Activated CD8-positive, alpha-beta memory T cell treated with anti-CD3 and anti-CD28 coated beads for 4 hours (primary cell): Measurements from ENCODE around the gene MTX1.

Source experiments
- DNase-seq, 2 donors: peaks; one replicate each; pipeline ENCODE4 v3.0.0-alpha.2; 2020; ENCODE audit warnings: low read depth in 2 of 2

Gene MTX1

DNA sequence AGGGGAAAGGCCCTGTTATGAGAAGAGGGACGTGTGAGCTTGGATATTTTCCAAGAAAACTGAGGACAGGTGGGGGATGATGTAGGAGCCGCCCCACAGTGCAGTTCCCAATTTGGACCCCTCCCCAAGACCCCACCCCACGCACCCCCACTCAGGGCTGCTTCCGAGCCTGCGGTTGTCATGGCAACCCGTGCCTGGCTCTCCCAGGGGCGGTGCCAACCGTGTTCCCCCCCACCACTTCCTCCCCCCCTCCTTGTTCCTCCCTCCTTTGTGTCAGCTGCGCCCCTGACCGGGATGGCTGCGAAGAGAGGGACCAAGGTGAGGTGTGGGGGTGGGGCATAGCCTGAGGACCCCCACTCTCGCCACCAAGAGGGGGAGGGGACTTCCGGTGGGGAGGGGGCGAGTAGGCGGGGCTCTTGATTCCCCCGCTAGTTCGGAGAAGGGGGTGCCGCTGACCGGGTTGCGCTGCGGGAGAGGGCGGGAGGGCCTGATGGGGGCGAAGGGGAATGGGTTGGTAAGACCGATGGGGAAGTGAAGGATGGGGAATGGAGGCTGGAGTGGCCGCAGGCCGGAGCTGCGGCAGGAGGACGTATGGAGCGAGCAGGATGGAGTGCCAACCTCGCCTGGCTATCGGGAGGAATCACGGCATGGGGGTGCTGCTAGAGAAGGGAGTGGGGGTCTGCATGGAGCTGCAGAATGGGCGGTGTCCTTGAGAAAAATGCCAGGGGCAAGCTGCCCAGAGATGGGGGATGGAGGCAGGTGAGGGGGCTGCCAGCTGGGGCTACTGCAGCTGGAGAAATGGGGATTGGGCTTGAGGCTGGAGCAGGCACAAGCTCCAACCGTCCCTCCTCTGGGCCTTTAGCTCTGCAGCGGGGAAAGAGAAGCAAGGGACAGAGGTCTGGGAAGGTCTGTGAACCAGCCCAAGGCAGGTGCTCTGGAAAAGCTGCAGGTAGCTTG is 33.9 kb upstream of the MTX1 start:
- DNase-seq, result peak in 1 of 2 donors; percentile 13

DNA sequence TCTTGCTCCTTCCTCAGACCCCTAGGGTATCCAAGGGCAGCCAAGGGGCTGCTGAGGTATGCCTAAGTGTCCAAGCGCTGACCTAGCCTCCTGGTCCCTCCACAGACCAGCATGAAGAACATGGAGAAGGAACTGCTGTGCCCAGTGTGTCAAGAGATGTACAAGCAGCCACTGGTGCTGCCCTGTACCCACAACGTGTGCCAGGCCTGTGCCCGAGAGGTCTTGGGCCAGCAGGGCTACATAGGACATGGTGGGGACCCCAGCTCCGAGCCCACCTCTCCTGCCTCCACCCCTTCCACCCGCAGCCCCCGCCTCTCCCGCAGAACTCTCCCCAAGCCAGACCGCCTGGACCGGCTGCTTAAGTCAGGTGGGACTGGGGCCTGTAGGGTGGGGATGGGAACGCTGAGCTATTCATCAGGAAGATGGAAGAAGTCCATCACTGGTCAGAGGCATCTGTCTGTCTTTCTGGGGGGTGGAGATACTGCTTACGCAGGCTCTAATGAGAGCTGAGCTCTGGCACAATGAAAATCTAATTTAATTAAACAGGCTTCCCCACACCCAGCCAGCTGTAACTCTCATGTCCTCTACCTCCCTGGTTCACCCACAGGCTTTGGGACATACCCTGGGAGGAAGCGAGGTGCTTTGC is 33.1 kb upstream of the MTX1 start:
- no peak for DNase-seq

DNA sequence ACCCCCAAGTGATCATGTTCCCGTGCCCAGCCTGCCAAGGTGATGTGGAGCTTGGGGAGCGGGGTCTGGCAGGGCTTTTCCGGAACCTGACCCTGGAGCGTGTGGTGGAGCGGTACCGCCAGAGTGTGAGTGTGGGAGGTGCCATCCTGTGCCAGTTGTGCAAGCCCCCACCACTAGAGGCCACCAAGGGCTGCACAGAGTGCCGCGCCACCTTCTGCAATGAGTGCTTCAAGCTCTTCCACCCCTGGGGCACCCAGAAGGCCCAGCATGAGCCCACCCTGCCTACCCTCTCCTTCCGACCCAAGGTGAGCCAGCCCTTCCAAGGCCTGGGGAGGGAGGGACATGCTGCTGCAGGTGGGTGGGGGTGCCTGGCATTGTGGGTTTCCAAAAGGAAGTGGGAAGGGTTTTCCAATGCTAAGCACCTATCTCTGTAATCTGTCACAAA is 32.5 kb upstream of the MTX1 start:
- DNase-seq, result no peak

DNA sequence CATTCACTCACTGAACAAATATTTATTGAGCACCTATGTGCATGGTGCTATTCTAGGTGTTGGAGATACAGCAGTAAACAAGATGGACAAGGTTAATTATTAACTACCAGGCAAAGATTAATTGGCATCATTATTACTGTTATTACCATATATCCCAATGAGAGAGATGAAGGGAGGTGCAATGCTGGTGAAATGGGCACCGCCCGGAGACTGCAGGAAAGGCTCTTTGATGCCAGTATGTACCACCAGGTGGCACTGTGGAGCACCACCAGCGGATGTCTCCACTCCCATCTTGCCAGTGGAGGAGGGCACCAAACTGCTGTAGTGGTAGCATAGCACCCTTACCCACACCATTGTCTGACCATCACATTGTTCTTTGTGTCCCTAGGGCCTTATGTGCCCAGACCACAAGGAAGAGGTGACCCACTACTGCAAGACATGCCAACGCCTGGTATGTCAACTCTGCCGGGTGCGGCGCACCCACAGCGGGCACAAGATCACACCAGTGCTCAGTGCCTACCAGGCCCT is 31.9 kb upstream of the MTX1 start:
- DNase-seq, result peak; percentile 63 to 76

DNA sequence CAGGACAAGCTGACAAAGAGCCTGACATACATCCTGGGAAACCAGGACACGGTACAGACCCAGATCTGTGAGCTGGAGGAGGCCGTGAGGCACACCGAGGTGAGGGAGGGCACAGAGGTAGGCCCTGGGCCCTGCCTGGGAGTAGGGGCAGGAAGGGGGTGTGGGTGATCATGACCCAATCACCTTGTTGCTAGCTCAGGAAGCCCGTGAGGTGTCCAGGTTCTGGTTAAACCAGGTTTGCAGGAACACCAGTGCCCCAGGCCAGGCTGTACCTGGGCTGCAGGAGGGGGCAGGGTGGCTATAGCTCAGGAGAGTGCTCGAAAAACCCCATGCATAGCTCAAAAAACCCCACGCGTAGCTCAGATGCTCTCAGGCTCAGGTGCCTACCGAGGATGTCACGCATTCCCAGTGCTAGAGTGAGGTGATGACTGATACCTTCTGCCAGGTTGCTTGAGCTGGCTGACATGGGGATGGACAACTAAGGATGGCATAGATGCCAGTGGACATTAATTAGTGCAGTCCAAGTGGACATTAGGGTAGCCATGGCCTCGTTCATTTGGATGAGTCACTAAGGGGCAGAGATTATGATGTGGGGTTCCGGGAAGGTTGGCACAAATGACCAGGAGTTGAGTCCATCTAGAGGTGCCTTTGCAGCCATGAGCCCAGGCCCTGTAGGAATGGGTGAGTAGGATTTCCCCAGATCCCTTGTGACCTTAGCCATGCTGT is 31.1 kb upstream of the MTX1 start:
- no peak for DNase-seq

DNA sequence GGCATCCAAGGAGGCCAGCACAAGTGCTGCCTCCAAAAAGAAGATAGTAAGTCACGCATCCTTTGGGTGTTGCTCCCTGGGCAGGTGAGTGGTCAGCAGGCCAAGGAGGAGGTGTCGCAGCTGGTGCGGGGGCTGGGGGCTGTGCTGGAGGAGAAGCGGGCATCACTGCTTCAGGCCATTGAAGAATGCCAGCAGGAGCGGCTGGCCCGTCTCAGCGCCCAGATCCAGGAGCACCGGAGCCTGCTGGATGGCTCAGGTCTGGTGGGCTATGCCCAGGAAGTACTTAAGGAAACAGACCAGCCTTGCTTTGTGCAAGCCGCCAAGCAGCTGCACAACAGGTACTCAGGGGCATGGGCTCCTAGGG is 30.6 kb upstream of the MTX1 start:
- DNase-seq, result no peak

DNA sequence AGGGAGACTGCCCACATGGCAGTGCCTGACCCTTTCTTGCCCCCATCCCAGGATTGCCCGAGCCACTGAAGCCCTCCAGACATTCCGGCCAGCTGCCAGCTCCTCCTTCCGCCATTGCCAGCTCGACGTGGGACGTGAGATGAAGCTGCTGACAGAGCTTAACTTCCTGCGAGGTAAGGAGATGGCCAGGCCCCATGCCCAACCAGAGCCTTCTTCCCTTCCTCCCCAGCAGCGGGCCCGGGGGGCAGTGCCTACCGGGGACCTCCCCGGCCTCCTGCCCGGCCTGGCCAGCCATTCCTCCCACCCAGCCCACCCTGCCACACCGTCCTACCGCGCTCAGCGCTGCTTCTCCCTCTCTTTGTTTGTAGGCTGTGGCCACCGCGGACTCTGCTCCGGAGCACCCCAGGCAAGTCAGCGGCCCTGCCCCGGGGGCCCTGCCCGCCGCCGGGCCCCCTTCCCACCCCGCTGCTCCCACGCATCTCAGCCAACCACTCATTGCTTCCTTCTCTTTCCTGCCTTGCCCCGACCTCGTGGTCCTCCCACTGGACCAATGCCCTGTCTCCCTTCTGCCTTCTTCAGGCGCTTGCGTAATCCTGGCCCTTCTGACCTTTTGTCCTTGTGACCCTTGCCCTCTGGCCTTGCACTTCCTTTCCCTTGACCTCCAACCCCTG is 29.9 kb upstream of the MTX1 start:
- DNase-seq, result no peak

DNA sequence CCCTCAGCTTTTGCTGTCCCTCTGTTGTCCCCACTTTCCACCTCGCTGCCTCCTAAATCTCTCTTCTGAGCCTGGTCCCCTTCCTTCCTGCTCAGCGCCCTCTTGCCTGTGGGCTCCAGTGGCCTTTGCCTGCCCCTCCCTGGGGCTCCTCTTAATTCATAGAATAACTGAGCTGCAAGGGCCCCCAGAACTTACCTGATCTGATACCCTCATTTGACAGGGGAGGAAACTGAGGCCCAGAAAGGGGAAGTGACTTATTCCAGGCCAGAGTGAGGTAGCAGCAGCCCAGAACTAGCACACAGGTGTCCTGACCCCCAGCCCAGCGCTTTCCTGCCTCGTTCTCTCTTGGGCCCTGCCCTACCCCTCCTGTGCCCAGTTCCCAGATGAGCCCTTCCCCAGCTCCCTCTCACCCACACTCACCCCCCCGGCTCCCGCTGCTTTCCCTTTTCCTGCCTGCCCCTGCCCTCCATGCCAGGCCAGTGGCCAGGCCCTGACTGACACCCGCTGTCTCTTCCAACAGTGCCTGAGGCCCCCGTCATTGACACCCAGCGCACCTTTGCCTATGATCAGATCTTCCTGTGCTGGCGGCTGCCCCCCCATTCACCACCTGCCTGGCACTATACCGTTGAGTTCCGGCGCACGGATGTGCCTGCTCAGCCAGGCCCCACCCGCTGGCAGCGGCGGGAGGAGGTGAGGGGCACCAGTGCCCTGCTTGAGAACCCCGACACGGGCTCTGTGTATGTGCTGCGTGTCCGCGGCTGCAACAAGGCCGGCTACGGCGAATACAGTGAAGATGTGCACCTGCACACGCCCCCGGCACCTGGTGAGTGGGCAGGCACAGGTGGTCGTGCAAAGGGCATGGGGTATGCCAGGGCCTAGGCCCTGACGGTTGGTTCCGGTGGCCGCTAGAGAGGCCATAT is 29.1 kb upstream of the MTX1 start:
- DNase-seq, result no peak

DNA sequence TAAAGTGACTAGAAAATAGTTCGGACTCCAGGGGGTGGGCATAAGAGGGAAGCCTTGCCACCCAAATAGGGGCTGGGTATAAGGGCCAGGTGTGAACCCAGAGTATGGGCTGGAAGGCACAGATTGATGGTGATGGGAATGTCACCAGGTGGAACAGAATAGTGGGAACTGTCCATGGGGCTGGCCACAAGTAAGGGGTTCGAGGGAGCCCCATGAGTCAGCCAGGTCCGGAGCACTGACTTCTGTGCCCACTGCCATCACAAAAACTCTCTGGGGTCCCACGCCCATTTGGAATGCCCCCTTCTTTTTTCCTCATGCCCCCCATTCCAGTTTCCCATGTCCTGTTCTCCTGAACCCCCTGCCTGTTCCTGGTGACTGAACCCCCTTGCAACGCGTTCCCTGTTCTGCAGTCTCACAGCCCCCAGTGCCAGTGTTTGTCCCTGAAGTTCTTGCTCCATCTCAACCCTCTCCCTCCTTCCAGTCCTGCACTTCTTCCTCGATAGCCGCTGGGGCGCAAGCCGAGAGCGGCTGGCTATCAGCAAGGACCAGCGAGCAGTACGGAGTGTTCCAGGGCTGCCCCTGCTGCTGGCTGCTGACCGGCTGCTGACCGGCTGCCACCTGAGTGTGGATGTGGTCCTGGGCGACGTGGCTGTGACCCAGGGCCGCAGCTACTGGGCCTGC is 27.0 kb upstream of the MTX1 start:
- DNase-seq, result no peak

DNA sequence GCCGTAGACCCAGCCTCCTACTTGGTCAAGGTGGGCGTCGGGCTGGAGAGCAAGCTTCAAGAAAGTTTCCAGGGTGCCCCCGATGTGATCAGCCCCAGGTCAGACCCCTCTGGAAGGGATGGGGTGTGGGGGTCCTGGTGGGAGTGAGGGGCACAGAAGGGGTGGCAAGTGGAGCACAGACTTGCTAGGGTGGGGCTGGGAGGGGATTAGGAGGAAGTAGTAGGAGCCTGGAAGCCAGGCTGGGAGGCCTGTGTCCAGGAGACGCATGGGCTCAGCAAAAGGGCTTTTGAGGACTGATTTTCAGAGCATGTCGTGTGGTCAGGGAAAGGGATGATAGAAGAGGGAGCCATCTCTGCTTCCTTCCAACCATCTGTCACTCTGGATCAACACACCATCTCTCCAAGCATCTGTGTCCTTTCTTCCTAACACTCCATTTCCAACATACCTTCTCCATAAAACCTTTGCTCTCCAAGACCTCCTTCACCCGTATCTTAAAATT is 26.4 kb upstream of the MTX1 start:
- no peak for DNase-seq

DNA sequence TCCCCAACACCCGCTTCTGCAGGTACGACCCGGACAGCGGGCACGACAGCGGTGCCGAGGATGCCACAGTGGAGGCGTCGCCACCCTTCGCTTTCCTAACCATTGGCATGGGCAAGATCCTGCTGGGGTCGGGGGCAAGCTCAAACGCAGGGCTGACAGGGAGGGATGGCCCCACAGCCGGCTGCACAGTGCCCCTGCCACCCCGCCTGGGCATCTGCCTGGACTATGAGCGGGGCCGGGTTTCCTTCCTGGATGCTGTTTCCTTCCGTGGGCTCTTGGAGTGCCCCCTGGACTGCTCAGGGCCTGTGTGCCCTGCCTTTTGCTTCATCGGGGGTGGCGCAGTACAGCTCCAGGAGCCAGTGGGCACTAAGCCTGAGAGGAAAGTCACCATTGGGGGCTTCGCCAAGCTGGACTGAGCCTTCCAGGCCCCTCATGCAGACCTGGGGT is 24.7 kb upstream of the MTX1 start:
- DNase-seq, result no peak

DNA sequence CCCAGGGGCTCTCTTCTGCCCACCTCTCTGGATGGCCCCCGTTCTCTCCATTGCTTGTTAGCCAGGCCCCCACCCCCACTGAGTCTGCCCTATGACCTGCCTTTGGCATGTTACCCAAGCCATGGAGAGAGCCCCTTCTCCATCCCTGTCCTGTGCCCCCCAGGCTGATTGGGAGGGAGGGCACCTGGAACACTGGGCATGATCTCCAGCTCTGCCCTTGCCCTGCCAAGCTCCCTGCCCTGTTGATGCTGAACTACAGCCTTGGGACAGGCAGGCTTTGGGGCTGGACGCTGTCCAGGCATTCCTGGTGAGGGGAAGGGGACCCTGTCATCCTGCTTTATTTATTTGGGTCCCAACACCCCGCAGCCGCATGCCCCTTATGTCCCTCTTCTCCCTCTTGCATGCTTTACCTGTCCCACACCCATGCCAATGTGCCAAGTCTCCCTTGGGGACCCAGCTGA is 24.1 kb upstream of the MTX1 start:
- DNase-seq, result no peak

DNA sequence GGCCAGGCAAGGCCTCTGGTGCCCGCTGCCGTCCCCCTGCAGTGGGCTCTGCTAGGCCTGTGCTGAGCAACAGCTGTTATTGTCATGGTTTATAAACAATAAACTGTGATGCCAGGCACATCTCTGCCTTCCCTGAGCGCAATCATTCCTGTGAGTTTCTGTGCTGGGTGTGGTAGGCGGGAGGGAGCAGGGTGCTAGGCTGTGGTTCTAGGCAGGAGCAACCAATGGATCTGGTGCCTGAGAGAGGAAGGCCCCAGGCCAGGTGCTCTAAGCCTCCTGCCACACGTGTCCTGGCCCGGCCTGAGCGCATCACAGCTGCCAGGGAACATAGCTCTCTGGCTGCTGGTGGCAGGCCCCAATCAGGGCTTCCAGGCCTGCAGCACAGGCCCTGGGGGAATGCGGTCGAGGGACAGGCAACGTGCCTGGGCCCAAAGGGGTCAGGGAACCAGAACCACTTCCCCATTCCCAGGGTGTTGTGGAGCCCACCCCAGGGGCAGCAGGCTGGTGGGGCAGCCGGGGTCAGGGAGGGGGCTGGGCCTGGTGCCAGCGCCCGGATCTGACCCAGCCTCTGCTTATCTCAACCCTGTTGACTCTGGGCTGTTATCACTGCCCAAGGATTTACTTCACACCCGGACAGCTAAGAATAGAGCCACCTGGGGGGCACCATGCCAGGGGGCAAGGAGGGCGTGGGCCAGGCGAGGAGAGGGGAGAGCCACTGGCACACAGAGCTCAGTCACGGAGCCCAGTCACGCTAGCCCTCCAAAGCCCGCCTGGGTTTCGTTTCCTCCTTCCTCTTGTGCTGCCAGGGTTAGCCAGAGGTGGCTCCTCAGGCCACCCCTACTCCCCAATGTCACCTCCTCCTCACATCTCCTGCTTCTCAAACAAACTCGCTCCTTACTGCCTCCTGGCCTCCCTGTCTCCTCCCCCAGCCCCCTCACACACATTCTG is 23.4 kb upstream of the MTX1 start:
- no peak for DNase-seq

DNA sequence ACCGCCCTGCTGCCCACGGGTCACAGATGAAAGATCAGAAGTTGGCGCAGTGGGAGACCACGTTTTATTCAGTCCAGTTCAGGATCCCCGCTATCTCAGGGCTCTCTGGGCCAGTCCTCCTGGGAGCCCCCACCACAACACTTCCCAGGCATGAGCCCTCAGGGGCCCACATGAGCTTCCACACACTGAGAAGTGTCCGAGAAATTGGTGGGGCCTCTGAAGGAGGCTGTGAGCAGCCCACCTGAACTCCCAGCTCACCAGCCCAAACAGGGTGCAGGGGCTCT is 22.8 kb upstream of the MTX1 start:
- DNase-seq, result no peak

DNA sequence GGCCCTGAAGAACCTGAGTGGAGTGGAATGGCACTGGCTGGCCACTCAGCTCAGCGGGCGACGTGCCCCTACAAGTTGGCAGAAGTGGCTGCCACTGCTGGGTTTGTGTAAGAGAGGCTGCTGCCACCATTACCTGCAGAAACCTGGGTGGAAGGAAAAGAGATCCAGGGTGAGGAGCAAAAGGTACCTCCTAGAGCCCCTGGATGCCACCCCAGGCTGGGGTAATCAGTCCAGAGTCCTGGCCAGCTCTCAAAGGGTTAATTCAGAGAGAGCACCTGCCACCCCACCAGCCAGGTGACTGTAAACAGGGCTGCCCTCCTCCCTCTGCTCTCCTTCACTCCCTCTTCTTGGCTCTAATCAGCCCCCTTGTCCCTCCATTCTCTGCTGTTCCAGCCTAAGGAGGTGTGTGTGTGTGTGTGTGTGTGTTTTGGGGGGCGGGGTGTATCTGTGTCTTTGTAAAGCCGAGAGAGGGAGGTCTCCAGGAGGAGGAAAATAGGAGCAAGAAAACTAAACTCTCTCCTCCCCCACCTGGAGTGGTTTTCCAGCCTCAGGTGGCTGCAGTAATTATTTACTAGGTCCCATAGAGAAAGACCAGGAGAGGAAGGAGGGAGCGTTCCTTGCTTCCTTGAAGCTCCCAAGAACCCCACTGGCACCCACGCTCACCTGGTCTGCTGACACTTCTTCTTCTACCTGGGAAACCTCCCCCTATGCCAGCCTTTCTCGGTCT is 22.3 kb upstream of the MTX1 start:
- DNase-seq, result no peak

DNA sequence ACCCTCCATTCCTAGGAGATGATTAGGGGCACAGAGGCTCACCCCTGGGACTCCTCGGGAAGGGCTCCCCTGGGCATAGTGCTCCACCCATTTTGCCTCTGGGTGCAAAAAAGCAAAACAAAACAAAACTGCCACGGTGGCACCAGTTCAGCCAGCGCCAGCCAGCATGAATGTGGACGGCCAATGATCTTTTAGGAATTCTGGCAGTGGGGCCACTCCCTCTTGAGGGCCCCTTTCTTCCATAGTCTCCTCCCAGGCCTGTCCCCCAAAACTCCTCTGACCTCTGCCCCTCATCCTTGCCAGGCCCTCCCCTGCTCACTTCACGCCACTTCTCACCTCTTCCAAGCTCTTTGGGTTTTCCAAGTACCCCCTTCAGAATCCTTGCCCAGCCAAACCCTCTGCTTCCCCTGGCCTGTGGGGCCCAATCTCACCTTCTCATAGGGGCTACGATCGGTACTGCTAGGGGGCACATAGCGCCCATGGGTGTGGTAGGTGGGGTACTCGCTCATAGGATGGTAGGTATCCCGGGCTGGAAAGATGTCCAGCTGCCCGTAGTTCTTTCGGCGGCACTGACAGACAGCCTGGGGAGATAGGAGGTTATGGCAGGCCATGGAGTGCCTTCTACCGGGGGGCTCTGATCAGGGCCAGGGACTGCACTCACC is 21.6 kb upstream of the MTX1 start:
- no peak for DNase-seq

DNA sequence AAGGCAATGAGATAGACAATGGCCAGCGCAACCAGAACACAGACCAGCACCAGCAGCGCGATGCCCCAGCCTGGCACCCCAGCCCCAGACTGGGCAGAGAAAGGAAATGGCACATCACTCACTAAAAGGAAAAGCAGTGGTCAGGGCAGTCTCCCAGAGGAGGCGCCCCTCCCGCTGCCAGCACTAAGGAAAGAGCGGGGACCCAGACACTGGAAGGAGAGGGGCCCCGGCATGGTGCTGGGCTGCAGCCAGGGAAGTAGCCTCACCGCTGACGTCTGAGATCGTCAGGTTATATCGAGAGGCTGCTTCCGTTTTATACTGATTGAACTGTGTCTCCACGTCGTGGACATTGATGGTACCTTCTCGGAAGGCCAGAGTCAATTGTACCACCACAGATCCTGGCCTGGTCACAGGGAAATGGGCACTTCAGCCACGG is 21.0 kb upstream of the MTX1 start:
- DNase-seq, result no peak
